GM21447 (cell line): ENCODE measurements around the gene IRAG1.

Experiments used
- ATAC-seq: cut with Tn5 transposase; IDR thresholded peaks from one replicate; pipeline ENCODE4 v1.9.1; 2021; ENCODE audit not compliant: unreplicated experiment

The IRAG1 gene

GRCh38 chr11:10650630-10651029, 42.9 kb downstream of the IRAG1 start:
- ATAC-seq, result no peak

GRCh38 chr11:10650166-10650565, 43.4 kb downstream of the IRAG1 start:
- no peak for ATAC-seq

GRCh38 chr11:10648871-10649270, 44.7 kb downstream of the IRAG1 start:
- no peak for ATAC-seq

GRCh38 chr11:10646681-10647355, 46.7 kb downstream of the IRAG1 start:
- ATAC-seq, result no peak

GRCh38 chr11:10646005-10646404, 47.5 kb downstream of the IRAG1 start:
- no peak for ATAC-seq

- no peak for ATAC-seq
Measured at GRCh38 chr11:10645212-10645795, 48.3 kb downstream of the IRAG1 start.
